ENCODE results near the gene CFAP221.

CFAP221 gene

GRCh38 chr2:119579424-119580295 lies 35.4 kb downstream of the CFAP221 start:
- Mint-ChIP-seq H3K4me3 (no peak overlapping the region), H3K9me3 (peaks cover 5% of the 10 kb centered on the region), H3K36me3 (ENCODE audit: low read depth) (no peaks in the 10 kb centered on the region), H3K27me3 (ENCODE audit: low read depth, poor library complexity) (no peaks in the 10 kb centered on the region), H3K4me1 (no peaks in the 10 kb centered on the region), H3K27ac (no peak overlapping the region)
- DNase-seq = no peak
- TF ChIP-seq, protein P1, sequence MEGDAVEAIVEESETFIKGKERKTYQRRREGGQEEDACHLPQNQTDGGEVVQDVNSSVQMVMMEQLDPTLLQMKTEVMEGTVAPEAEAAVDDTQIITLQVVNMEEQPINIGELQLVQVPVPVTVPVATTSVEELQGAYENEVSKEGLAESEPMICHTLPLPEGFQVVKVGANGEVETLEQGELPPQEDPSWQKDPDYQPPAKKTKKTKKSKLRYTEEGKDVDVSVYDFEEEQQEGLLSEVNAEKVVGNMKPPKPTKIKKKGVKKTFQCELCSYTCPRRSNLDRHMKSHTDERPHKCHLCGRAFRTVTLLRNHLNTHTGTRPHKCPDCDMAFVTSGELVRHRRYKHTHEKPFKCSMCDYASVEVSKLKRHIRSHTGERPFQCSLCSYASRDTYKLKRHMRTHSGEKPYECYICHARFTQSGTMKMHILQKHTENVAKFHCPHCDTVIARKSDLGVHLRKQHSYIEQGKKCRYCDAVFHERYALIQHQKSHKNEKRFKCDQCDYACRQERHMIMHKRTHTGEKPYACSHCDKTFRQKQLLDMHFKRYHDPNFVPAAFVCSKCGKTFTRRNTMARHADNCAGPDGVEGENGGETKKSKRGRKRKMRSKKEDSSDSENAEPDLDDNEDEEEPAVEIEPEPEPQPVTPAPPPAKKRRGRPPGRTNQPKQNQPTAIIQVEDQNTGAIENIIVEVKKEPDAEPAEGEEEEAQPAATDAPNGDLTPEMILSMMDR (IDR thresholded peaks at IDR 0.05) = no peak

GRCh38 chr2:119580550-119581072 lies 36.4 kb downstream of the CFAP221 start:
- peaks cover 10% of the 10 kb centered on the region for H3K9me3 Mint-ChIP-seq
- H3K27me3 Mint-ChIP-seq (ENCODE audit: low read depth, poor library complexity) = no peaks in the 10 kb centered on the region
- no peak overlapping the region for H3K27ac Mint-ChIP-seq
- no peaks in the 10 kb centered on the region for H3K36me3 Mint-ChIP-seq (ENCODE audit: low read depth)
- H3K4me3 Mint-ChIP-seq = no peak overlapping the region
- DNase-seq = no peak
- H3K4me1 Mint-ChIP-seq = no peaks in the 10 kb centered on the region
- TF ChIP-seq, protein P1 (IDR thresholded peaks at IDR 0.05) = no peak

DNA sequence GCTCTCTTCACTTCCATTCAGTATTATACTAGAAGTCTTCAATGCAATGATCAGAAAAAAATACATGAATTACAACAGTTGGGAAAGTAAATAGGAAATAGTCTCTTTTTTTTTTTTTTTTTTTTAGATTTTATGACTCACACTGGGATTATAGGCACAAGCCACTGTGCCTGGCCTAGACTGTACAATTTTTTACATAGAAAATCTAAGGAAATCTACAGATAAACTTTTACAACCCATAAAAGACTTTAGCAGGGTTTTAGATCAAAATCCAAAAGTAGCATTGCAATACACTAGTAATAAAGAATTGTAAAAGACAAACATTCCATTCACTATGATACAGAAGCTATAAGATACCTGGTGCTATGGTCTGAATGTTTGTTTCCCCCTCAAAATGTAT lies 39.0 kb downstream of the CFAP221 start:
- Mint-ChIP-seq H3K4me3 (no peak overlapping the region), H3K36me3 (ENCODE audit: low read depth) (no peaks in the 10 kb centered on the region), H3K9me3 (peaks cover 10% of the 10 kb centered on the region), H3K27me3 (ENCODE audit: low read depth, poor library complexity) (no peaks in the 10 kb centered on the region), H3K27ac (no peak overlapping the region), H3K4me1 (no peaks in the 10 kb centered on the region)
- DNase-seq = no peak
- TF ChIP-seq, protein P1 (IDR thresholded peaks at IDR 0.05) = no peak

DNA sequence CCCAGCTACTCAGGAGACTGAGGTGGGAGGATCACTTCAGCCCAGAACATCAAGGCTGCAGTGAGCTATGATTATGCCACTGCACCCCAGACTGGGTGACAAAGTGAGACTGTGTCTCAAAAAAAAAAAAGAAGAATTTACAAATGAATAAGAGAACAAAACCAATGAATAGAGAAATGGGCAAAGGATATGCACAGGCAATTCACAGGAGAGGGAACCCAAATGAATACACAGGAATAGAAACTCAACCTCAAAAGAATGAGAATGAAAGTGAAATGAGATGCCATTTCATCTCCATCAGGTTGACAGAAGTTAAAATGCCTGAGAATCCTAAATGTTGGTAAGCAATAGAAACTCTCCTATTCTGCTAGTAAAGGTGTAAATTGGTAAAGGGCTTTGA lies 40.2 kb downstream of the CFAP221 start:
- Mint-ChIP-seq H3K9me3 (peaks cover 10% of the 10 kb centered on the region), H3K27ac (no peak overlapping the region), H3K27me3 (ENCODE audit: low read depth, poor library complexity) (peaks cover 7% of the 10 kb centered on the region), H3K4me3 (no peak overlapping the region), H3K36me3 (ENCODE audit: low read depth) (no peaks in the 10 kb centered on the region), H3K4me1 (no peaks in the 10 kb centered on the region)
- TF ChIP-seq, protein P1 (IDR thresholded peaks at IDR 0.05) = no peak
- DNase-seq = no peak

DNA sequence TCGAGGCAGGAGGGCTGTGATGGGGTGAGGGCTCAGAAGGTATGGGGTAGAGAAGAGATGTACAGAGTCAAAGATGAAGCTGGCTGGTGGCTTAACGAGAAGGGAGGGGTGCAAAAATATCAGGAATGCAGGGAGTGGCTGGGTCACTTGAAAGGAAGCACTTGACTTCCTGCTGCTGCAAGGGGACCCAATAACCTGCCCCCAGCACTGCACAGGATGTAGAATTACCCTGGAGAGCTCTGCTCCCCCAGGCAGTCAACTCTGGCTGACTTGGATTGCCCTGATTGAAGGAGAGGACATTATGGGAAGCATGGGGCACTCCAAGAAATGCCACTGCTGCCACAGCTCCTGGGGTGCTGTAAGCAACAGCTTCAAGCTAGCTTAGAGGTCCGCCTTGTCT lies 41.8 kb downstream of the CFAP221 start:
- peaks cover 15% of the 10 kb centered on the region for H3K27me3 Mint-ChIP-seq (ENCODE audit: low read depth, poor library complexity)
- no peaks in the 10 kb centered on the region for H3K4me1 Mint-ChIP-seq
- H3K4me3 Mint-ChIP-seq = no peak overlapping the region
- peaks cover 10% of the 10 kb centered on the region for H3K9me3 Mint-ChIP-seq
- H3K27ac Mint-ChIP-seq = no peak overlapping the region
- DNase-seq = no peak
- no peaks in the 10 kb centered on the region for H3K36me3 Mint-ChIP-seq (ENCODE audit: low read depth)
- TF ChIP-seq, protein P1 (IDR thresholded peaks at IDR 0.05) = no peak

- Mint-ChIP-seq H3K4me1 (no peaks in the 10 kb centered on the region), H3K4me3 (no peak overlapping the region), H3K27me3 (ENCODE audit: low read depth, poor library complexity) (peaks cover 35% of the 10 kb centered on the region), H3K9me3 (no peaks in the 10 kb centered on the region), H3K36me3 (ENCODE audit: low read depth) (no peaks in the 10 kb centered on the region), H3K27ac (no peak overlapping the region)
- DNase-seq = no peak
- TF ChIP-seq, protein P1 (IDR thresholded peaks at IDR 0.05) = no peak
Measured at GRCh38 chr2:119590873-119591272, 46.6 kb downstream of the CFAP221 start.
